NCI-H446 (cell line): ENCODE data around the gene TSPAN5.
"Not testable (repeated sequence)": the region's sequence is repeated elsewhere in the genome, so short reads cannot be mapped to it uniquely, and the experiment has no call there.

Experiments used
- DNase-seq, 2 experiments: peaks; one replicate each; lab custom pipeline; 2025; lab: John Stamatoyannopoulos, UW

TSPAN5 gene

GRCh38 chr4:98658287-98659105 lies at the start of gene TSPAN5:
Gene TSPAN5, minus strand, starts transcription at chr4:98658611.
- DNase-seq: peak; percentile 24 to 85

DNA sequence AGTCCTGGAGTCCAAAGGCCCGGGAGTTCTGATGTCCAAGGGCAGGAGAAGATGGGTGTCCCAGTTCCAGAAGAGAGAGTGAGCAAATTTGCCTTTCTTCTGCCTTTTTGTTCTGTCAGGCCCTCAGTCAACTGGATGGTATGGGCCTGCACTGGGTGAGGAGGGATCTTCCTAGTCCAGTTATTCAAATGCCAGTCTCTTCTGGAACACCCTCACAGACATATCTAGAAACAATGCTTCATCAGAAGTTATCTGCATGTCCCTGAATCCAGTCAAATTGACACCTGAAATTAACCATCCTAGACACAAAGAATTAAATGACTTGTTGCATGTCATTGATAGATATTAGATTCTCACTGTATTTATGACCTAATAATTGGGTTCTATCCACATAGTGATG lies 48.5 kb upstream of the TSPAN5 start:
- DNase-seq: no peak

- DNase-seq: no peak
Observed at GRCh38 chr4:98706200-98706813, 47.9 kb upstream of the TSPAN5 start.

DNA sequence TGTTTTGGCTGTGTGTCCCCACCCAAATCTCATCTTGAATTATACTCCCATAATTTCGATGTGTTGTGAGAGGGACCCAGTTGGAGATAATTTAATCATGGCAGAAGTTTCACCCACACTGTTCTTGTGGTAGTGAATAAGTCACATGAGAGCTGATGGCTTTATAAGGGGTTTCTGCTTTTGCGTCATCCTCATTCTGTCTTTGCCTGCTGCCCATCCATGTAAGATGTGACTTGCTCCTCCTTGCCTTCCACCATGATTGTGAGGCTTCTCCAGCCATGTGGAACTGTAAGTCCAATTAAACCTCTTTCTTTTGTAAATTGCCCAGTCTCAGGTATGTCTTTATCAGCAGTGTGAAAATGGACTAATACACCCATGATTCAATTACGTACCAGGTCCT lies 47.2 kb upstream of the TSPAN5 start:
- not testable (repeated sequence) for DNase-seq

GRCh38 chr4:98700656-98701055 lies 42.2 kb upstream of the TSPAN5 start:
- no peak for DNase-seq

DNA sequence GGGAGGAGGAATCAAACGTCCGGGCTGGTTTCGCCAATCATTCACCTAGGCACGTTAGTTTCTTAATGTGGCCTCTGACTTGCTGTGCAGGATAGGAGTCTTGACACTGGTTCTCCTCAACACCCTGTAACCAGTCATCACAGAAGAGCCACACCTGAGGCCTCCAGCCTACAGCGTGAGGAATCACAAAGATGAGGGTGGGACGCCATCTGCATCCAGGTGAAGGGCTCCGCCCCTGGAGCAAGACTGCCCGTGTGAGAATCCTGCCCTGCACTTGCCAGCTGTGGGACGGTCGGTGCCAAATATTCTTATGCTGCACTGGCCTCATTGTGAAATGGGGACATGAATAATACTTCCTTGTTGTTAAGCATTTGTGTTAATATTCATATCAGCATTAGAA lies 35.7 kb upstream of the TSPAN5 start:
- no peak for DNase-seq

GRCh38 chr4:98692411-98692810 lies 34.0 kb upstream of the TSPAN5 start:
- no peak for DNase-seq

GRCh38 chr4:98691588-98691987 lies 33.2 kb upstream of the TSPAN5 start:
- no peak for DNase-seq

DNA sequence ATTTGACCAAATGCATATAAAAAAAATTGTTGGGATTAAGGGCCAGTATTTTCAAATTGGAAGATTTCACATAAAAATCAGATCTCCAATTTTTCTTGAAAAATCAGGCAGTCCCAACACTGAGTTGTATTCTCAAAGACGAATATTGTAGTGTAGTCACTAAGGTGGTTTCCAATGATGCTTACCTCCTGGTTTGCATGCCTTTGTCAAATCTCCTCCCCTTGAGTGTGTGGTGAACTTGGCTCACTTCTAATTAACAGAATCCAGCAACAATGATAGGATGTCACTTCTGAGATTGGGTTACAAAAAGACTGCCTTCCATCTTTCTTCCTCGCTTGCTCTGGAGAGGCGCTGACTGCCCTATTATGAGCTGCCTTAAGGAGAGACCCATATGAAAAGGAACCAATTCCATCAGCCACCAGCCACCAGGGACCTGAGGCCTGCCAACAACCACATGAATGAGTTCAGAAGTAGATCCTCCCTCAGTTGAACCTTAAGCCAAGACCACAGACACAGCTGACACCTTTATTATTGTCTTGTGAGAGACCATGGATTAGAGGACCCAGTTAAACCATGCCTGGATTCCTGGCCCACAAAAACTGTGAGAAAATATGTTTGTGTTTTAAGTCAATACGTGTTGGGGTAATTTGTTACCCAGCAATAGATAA lies 31.2 kb upstream of the TSPAN5 start:
- no peak for DNase-seq

- no peak for DNase-seq
Observed at GRCh38 chr4:98688411-98689290, 30.2 kb upstream of the TSPAN5 start.

- no peak for DNase-seq
Observed at GRCh38 chr4:98687876-98688275, 29.5 kb upstream of the TSPAN5 start.

DNA sequence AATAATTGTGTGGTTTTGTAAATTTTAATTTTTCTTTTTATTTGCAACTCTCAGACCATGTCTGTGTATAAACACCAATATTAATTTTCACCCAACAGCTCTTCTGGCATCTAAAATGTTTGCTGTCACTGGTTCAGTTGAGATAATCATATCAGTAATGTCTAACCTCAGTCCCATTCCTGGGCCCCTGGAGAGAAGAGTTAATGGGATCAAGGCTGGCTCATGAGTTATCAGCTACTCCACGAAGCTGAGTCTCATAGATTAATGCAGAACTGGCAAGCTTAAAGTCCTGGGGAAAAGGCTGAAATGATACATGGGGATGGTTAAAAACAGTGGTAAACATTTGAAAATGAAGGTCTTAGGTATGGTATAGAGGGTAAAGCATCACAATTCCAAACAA lies 28.4 kb upstream of the TSPAN5 start:
- DNase-seq: no peak

DNA sequence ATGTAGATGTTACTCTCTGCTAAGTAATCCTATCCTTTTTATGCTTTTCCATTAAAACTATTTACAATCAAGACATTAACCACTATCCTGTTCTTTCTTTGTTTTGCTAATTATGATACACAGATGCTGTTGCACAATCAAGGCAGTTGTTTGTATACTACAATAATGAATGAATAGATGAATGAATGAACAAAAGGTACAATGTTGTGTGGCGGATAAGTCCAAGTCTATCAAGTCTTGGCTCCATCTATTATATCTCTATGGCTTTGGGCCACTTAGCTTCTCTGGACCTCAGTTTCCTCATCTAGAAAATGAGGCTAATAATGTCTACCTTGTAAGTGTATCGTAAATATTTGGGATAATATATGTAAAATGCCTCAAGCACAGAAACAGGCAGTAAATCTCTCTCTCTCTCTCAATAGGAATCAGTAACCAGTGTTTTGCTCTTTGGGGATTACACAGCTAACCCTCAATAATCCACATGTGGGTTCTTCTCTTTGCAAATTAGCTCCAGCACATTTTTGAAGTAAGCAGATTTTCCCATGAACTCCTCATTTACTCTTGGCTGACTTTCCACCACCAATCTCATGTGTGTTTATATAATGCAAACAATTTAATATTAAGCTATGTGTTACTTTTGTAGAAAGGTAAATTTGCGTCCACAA lies 27.8 kb upstream of the TSPAN5 start:
- DNase-seq: no peak

DNA sequence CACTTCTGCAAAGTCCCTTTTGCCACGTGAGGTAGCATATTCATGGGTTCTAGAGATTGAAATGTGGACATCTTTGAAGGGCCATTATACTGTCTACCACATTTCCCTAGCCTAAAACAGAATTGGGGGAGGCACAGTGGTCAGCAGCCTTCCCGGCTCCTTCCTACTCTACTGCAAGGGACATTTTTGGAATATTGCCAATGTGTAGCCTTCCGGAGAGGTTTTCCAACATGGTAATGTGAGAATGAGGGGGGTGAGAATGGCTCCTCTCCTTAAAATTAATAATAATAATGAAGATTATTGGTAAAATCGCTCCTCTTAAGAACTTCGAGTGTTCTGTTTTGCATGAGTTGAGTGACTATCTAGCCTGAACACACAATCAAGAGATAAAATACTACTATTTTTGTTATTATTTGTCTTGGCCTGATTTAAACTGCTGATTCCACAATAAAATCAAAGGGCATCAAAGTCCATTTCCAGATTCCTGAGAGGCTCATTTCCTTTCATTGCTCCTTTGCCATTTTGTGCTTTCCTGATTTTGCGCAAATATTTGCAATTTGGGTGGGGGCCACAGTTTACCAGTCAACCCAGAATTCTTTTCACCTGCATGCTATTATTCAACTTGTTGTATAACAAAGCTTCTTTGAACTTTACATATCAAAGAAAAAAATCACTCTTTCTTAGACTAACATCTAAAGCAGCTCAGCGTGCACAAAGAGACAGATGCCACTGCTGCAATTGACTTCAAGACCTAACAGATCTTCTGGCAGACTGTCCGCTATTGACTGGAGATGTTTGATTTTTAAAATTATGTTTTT lies 27.0 kb upstream of the TSPAN5 start:
- DNase-seq: no peak

- no peak for DNase-seq
Observed at GRCh38 chr4:98682719-98683118, 24.3 kb upstream of the TSPAN5 start.

DNA sequence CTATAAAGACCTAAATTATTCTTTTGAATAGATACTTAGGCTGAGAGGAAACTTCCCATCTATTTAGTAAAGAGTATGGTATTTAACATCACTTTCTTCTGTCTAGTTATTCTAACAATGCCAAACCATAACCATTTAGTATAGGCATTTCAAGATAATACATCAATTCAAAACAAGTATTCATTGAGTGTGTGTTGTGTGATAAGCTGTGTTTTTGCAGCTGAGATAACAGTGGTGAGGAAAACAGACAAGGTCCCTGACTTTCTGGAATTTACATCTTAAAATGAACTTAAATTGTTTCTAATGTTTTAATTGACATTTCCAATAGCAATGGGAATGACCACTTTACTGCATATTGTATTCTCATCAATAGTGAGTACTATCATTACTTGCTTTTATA lies 22.4 kb upstream of the TSPAN5 start:
- no peak for DNase-seq

DNA sequence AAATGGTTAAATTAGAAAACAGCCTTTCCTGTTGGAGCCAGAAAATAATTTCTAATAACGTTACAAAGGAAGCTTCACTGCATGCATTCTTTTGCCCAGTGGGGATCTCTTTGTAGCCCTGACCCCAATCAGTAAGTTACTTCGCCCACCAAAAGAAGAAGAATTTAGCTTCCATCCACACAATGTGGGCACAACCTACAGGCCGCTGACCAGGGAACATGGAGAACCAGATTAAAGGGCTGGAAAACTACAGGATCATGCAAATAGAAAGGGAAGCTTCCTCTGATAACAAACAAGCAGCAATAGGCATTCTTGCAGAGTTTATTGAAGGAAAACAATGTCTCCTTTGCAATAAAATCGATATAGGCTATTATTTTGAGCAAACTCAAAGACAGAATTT lies 21.3 kb upstream of the TSPAN5 start:
- no peak for DNase-seq

DNA sequence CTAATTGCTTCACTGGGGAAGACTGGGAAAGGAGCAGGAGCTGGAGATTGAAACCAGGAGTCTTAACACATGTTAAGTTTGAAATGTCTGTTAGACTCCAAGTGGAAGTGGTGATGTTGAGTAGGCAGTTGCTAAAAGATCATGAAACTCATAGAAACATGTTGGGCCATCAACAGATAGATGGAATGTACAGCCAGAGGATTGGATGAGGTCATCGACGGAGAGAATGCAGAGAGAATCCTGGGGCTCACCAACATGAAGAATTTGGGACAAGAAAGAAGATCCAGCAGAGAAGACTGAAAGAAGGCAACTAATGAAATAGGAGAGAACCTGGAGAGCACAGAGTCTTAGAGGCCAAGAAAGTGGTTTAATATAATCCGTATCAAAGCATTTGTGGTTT lies 19.4 kb upstream of the TSPAN5 start:
- no peak for DNase-seq

- no peak for DNase-seq
Observed at GRCh38 chr4:98674404-98675173, 16.2 kb upstream of the TSPAN5 start.

DNA sequence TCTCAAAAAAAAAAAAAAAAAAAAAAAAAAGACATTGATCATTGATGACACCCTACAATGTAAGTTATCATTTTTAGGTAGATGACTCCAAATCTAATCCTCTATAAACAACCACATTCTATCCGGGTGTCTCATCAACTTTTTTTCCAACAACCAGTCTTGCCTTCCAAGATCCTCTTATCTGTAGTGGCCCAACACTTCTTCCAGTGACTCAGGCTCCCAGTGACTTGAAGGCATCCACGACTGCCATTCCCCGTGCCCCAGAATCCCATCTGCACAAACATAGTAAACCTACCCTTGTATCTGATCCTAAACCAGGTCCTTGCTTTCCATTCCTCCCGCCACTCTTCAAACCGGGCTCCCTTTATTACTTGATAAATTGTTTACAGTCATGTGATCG lies 15.6 kb upstream of the TSPAN5 start:
- no peak for DNase-seq
